GM19324 (cell line): ENCODE results near the gene GALNT4.

Experiments
- ATAC-seq: cut with Tn5 transposase; IDR thresholded peaks from one replicate; pipeline ENCODE4 v1.9.1; 2021; ENCODE audit warnings: mild to moderate bottlenecking, moderate library complexity; ENCODE audit not compliant: unreplicated experiment, low FRiP score

The GALNT4 gene

GRCh38 chr12:89538897-89539296 is 14.3 kb upstream of the GALNT4 start:
- ATAC-seq: no peak

GRCh38 chr12:89537389-89537788 is 12.8 kb upstream of the GALNT4 start:
- ATAC-seq: no peak

- no peak for ATAC-seq
Observed at GRCh38 chr12:89529738-89530137, 5.1 kb upstream of the GALNT4 start.

DNA sequence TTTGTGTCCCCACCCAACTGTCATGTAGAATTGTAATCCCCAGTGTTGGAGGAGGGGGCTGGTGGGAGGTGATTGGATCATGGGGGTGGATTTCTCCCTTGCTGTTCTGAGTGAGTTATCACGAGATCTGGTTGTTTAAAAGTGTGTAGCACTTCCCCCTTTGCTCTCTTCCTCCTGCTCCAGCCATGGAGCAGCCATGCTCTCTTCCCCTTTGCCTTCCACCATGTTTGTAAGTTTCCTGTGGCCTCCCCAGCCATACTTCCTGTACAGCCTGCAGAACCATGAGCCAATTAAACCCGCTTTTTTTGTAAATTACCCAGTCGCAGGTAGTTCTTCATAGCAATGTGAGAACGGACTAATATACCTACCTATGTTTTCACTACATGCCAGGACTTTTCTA is 3.8 kb upstream of the GALNT4 start:
- ATAC-seq: no peak

GRCh38 chr12:89525824-89526770 is 1.5 kb upstream of the GALNT4 start, which contains the start of gene POC1B:
Gene POC1B (minus strand): TSS chr12:89526047. CDS start chr12:89525895, 152 bp downstream.
- peak; percentile 82 for ATAC-seq

DNA sequence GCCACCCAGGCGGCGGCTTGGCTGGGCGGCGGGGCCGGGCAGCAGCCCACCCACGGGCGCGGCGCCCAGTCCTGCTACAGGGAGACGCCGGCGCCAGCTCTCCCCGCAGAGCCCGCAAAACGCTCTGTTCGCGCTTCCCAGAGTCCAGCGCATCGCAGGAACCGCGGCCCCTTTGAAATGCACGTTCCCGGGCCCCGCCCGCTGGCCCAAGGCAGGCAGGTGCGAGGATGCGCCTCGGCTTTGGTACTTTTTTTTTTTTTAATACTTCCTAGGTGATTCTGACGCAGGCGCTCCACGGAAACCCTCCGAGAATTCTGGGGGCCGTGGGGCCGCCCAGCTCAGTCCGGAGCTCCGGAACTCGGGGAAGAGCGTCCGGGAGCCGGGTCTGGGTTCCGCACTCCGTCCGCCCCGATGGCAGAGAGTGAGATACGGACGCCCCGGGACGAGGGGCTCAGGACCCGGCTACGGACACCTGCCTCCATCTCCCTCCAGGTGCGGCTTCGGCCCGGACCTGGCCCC is 768 bp upstream of the GALNT4 start:
- peak; percentile 28 for ATAC-seq

- ATAC-seq: no peak
Observed at GRCh38 chr12:89523843-89524540, 604 bp downstream of the GALNT4 start.

GRCh38 chr12:89523393-89523792 is 1.2 kb downstream of the GALNT4 start:
- no peak for ATAC-seq

- no peak for ATAC-seq
Observed at GRCh38 chr12:89521364-89522223, 3.0 kb downstream of the GALNT4 start.

GRCh38 chr12:89517720-89518119 is 6.9 kb downstream of the GALNT4 start:
- no peak for ATAC-seq

DNA sequence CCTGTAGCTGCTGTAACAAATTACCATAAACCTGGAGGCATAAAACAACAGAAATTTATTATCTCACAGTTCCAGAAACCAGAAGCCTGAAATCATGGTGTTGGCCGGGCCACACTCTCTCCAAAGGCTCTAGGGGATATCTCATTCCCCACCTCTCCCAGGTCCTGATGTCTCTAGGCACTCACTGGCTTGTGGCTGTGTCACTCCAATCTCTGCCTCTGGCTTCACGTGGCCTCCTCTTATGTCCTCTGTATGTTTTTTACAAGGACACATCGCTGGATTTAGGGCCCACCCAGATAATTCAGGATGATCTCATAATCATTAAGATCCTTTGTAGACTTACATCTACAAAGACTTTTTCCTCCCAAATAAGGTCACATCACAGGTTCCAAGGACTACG is 8.0 kb downstream of the GALNT4 start:
- no peak for ATAC-seq

- ATAC-seq: peak; percentile 71
Observed at GRCh38 chr12:89514751-89515150, 9.8 kb downstream of the GALNT4 start.

DNA sequence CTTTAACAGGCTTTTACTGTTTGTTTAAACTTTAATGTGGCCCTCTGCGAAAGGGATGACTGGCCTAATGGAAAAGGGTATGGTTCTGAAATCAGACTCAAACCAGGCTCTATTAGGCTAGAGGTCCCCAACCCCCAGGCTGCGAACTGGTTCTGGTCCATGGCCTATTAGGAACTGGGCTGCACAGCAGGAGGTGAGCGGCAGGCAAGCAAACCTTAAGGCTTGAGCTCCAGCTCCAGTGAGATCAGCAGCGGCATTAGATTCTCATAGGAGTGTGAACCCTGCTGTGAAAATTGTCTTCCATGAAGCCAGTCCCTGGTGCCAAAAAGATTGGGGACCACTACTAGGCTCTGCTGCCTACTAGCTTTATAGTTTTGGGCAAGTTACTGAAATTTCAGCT is 11.1 kb downstream of the GALNT4 start:
- ATAC-seq: no peak

DNA sequence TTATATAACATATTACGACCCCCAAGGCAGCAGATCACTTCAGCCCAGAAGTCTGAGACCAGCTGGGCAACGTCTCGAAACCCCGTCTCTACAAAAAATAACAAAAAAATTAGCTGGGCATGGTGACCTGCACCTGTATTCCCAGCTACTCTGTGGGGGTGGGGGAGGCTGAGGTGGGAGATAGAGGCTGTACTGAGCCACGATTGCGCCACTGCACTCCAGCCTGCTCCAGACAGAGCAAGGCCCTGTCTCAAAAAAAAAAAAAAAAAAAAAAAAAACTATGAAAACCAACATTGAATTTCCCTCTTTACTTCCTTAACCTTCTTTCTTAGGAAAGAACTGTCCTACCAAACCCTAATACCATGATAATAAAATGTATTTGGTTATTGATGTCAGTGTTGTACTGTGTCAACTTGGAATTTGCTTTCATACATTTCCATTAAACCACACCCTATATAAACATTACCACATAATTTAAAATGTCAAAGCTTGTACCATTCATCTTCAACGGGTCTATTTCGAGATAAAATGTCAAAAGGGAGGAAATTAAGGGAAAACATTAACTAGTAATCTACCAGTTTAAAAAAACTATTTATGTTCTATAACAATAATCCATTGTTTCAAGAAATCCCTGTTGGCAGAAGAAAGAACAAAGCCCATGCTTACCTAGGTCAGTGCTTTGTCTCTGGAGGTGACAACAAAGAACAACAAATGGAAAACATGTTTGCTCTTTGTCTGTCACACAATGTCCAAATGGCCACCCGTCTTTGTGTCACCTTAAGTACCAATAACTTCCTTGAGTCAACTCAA is 17.4 kb downstream of the GALNT4 start:
- ATAC-seq: no peak

DNA sequence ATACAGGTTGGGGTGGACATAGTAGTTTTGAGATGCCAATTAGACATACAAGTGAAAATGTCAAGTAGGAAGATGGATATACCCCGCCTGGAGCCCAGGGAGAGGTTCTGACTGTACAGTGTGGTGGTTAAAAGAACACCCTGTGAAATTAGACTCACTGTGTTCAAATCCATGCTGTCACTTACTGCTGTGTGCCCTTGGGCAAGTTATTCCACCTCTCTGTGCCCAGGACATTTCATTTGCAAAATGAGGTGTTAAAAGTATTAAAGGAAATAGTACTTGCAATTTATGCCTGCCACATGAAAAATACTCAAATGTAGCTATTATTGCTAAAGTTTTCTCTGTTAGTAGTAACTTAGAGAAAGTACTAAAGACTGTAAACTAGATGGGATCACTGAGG is 18.5 kb downstream of the GALNT4 start:
- no peak for ATAC-seq

DNA sequence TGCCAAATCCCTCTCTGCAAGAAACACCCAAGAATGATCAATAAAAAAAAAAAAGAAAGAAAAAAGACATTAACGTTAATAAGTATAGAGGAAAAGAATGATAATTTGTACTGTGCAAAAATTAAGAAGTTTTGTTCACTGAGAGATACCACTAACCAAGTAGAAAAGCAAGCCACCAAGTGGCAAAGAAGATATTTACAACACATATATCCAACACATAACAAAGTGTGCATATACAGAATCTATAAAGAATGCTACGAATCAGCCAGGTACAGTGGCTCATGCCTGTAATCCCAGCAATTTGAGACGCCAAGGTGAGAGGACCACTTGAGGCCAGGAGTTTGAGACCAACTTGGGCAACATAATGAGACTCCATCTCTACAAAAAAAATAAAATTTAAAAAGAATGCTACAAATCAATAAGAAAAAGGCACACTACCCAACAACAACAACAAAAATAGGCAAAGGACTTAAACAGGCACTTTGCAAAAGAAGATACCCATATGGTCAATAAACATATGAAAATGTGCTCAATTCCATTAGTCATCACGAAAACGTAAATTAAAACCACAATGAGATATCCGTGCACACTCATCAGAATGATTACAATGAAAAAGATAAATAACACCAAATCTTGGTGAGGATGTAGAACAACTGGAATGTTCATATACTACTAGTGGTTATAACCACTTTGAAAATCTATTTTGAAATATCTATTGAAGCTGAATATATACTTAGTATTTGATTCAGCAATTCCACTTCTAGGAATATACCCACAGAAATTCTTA is 19.8 kb downstream of the GALNT4 start:
- ATAC-seq: no peak

GRCh38 chr12:89501793-89502192 is 22.8 kb downstream of the GALNT4 start:
- ATAC-seq: no peak

DNA sequence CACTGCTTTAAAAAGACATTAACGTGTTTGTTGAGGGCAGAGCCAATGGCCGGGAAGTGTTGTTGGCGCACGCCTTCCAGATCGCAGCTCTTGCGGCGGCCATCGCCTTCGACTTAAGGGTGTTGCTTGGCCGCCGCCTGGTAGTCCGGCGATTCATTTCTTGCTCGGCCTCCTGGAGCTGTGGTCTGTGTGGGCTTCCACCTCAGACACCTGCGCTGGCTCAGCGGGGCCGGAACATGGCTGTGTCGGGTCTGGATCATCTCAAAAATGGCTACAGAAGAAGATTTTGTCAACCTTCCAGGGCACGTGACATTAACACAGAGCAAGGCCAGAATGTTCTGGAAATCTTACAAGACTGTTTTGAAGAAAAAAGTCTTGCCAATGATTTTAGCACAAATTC is 24.7 kb downstream of the GALNT4 start:
- ATAC-seq: no peak

DNA sequence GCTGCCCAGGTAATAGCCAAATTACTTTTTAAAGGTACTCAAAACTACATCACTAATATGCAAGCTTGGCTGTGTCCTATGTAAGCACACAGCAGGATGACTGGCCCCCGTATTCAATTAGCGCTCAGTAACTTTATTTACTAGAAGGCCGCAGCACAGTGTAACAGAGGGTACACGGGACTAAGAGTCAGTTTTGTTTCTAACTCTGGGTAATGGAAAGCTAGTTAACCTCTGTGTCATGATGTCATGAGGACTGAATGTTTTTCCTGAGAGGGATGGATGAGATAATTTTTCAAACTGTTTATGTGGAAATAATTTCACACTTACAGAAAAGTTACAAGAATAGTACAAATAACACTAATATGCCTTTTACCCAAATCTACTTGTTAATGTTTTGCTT is 27.1 kb downstream of the GALNT4 start:
- ATAC-seq: no peak
